A549 (cell line): ENCODE data around the gene ZFHX2. TPM values are rescaled to one million over a fixed set of nuclear protein-coding genes. Genes with fewer than 3 reads are reported as not detected.

Source experiments
- ATAC-seq, 2 experiments: fragments of 200-7000 bp in 1 of 2; fragments of >200 bp in 1 of 2; cut with Nextera tagmentation in 1 of 2; cut with Tn5 transposase in 1 of 2; 3 replicates each; pipeline versions ENCODE4 v1.8.0 to v1.9.1; 2018 to 2020; ENCODE audit warnings: mild to moderate bottlenecking in 1 of 2, moderate library complexity in 1 of 2
- CTCF ChIA-PET: fragments of 300-600 bp; sonication (Branson Sonifier 250); formaldehyde crosslinking; extraction: SDS; loops from one replicate; lab custom pipeline; 2021; ENCODE audit warnings: antibody characterized with exemption, inconsistent platforms; lab: Yijun Ruan, JAX
- POLR2A ChIA-PET: fragments of 350-600 bp; formaldehyde crosslinking; extraction: SDS; loops from one replicate; lab custom pipeline; 2021; ENCODE audit warnings: antibody characterized with exemption, inconsistent platforms; lab: Yijun Ruan, JAX
- DNase-seq, 2 experiments: peaks; one replicate each; pipeline versions ENCODE4 v3.0.0 to v3.0.0-alpha.2; 2011 to 2016; ENCODE audit warnings: low read depth in 1 of 2, low spot score in 1 of 2
- FAIRE-seq: peaks from 2 replicates; lab custom pipeline; 2011; peaks lifted over from hg19 to GRCh38; lab: Jason Lieb, UNC
- H3K27ac ChIP-seq, 2 experiments: fragments of >200 bp; sonication (Bioruptor Twin); formaldehyde crosslinking; 3 replicates each; pipeline ENCODE4 v1.5.1; 2016 to 2017
- H3K4me1 ChIP-seq: fragments of >200 bp; sonication (Bioruptor Twin); formaldehyde crosslinking; 3 replicates; pipeline ENCODE4 v1.6.1; 2016
- H3K4me2 ChIP-seq: fragments of >200 bp; sonication (Bioruptor Twin); formaldehyde crosslinking; 3 replicates; pipeline ENCODE4 v1.6.1; 2016
- H3K4me3 ChIP-seq: fragments of >200 bp; sonication (Bioruptor Twin); formaldehyde crosslinking; 3 replicates; pipeline ENCODE4 v1.5.1; 2016
- H3K9me3 ChIP-seq: fragments of >200 bp; sonication (Bioruptor Twin); formaldehyde crosslinking; 3 replicates; pipeline ENCODE4 v1.6.1; 2016
- CBX2 ChIP-seq: fragments of 200-600 bp; sonication (generic); IDR thresholded peaks from 2 replicates; pipeline ENCODE4 v1.6.1; 2016; ENCODE audit warnings: low read depth, mild to moderate bottlenecking, borderline replicate concordance
- CBX8 ChIP-seq: fragments of 200-600 bp; sonication (generic); IDR thresholded peaks from 2 replicates; pipeline ENCODE4 v1.6.1; 2016
- EHF ChIP-seq: fragments of 250-450 bp; sonication (Bioruptor Pico); IDR thresholded peaks from 2 replicates; pipeline ENCODE4 v1.5.0; 2020; ENCODE audit warnings: mild to moderate bottlenecking
- EP300 ChIP-seq, 2 experiments: fragments of >200 bp; sonication (Bioruptor Twin); formaldehyde crosslinking; IDR thresholded peaks; 2 replicates in 1 of 2; 3 replicates in 1 of 2; pipeline ENCODE4 v1.6.1; 2016 to 2017
- FOXS1 ChIP-seq: fragments of 250-450 bp; sonication (Bioruptor Pico); IDR thresholded peaks from 2 replicates; pipeline ENCODE4 v1.5.0; 2020; ENCODE audit warnings: mild to moderate bottlenecking, moderate library complexity
- GATA3 ChIP-seq: IDR thresholded peaks from 2 replicates; pipeline ENCODE4 v1.6.1; 2012; ENCODE audit warnings: borderline replicate concordance
- HOXA7 ChIP-seq: fragments of 250-450 bp; sonication (Bioruptor Pico); IDR thresholded peaks from 2 replicates; pipeline ENCODE4 v1.5.0; 2020; ENCODE audit warnings: mild to moderate bottlenecking, moderate library complexity
- HOXB5 ChIP-seq: fragments of 250-450 bp; sonication (Bioruptor Pico); IDR thresholded peaks from 2 replicates; pipeline ENCODE4 v1.5.0; 2020; ENCODE audit warnings: mild to moderate bottlenecking, moderate library complexity
- JUN ChIP-seq, 2 experiments: fragments of >200 bp; sonication (Bioruptor Twin); formaldehyde crosslinking; IDR thresholded peaks; 2 replicates in 1 of 2; 3 replicates in 1 of 2; pipeline ENCODE4 v1.6.1; 2016 to 2017
- JUNB ChIP-seq: fragments of >200 bp; sonication (Bioruptor Twin); formaldehyde crosslinking; IDR thresholded peaks from 2 replicates; pipeline ENCODE4 v1.6.1; 2016
- KDM1A ChIP-seq: fragments of 200-600 bp; sonication (generic); IDR thresholded peaks from 2 replicates; pipeline ENCODE4 v1.6.1; 2016; ENCODE audit warnings: low read depth, mild to moderate bottlenecking
- KDM5A ChIP-seq: fragments of 200-600 bp; sonication (generic); IDR thresholded peaks from 2 replicates; pipeline ENCODE4 v1.6.1; 2016; ENCODE audit warnings: antibody characterized with exemption, mild to moderate bottlenecking
- MAZ ChIP-seq: fragments of 150-350 bp; IDR thresholded peaks from 2 replicates; pipeline ENCODE4 v1.6.1; 2014; ENCODE audit warnings: antibody characterized with exemption, low read depth, low read length, borderline replicate concordance
- NFE2L2 ChIP-seq: fragments of 150-350 bp; conservative IDR thresholded peaks from 2 replicates; pipeline ENCODE4 v1.6.1; 2014; ENCODE audit warnings: low read length
- RAD21 ChIP-seq, 2 experiments: fragments of >200 bp in 1 of 2; sonication (Bioruptor Twin) in 1 of 2; formaldehyde crosslinking in 1 of 2; IDR thresholded peaks in 1 of 2; conservative IDR thresholded peaks in 1 of 2; 2 replicates in 1 of 2; 3 replicates in 1 of 2; pipeline ENCODE4 v1.6.1; 2012 to 2018; ENCODE audit warnings: inconsistent platforms in 1 of 2
- RARB ChIP-seq: fragments of 250-450 bp; sonication (Bioruptor Pico); IDR thresholded peaks from 2 replicates; pipeline ENCODE4 v1.8.0; 2021; ENCODE audit warnings: mild to moderate bottlenecking, moderate library complexity
- TFCP2L1 ChIP-seq: fragments of 250-450 bp; sonication (Bioruptor Pico); IDR thresholded peaks from 2 replicates; pipeline ENCODE4 v1.5.0; 2021; ENCODE audit warnings: mild to moderate bottlenecking
- ZNF302 ChIP-seq: fragments of 250-450 bp; sonication (Bioruptor Pico); IDR thresholded peaks from 2 replicates; pipeline ENCODE4 v1.9.0; 2021; ENCODE audit warnings: inconsistent platforms, mild to moderate bottlenecking, moderate library complexity
- WGBS: methylation state at CpG from one replicate; pipeline ENCODE4 v1.1.6; 2017; ENCODE audit errors: missing lambda C conversion rate; 5-methylcytosine and 5-hydroxymethylcytosine counted together
- polyA plus RNA-seq, 4 experiments: library from polyadenylated mRNA; depleted of rRNA in 3 of 4; stranded (reverse); fragments of >200 nt; fragmentation: RNase III in 1 of 4; extraction: RNeasy Plus Mini Kit Qiagen cat#74134 plus additional on column Dnase treatment in 1 of 4; gene quantifications; 2 replicates in 3 of 4; 3 replicates in 1 of 4; pipeline ENCODE4 v1.2.3, GENCODE V29; 2011 to 2017
- TF ChIP-seq, protein P1 (sequence below): fragments of 150-350 bp; IDR thresholded peaks from 2 replicates; pipeline ENCODE4 v1.6.1; 2014; ENCODE audit warnings: low read depth, mild to moderate bottlenecking, low read length
- TF ChIP-seq, protein P2 (sequence below): IDR thresholded peaks from 2 replicates; pipeline ENCODE4 v1.6.1; 2012; ENCODE audit warnings: low read depth, borderline replicate concordance
- TF ChIP-seq, protein P3 (sequence below): IDR thresholded peaks from 2 replicates; pipeline ENCODE4 v1.6.1; 2012
- TF ChIP-seq, protein P4 (sequence below): fragments of 250-450 bp; sonication (Bioruptor Pico); IDR thresholded peaks from 2 replicates; pipeline ENCODE4 v1.5.0; 2021; ENCODE audit warnings: mild to moderate bottlenecking, moderate library complexity, borderline replicate concordance

ZFHX2 gene
- polyA plus RNA-seq, 2 of the 4 experiments (the other 2 are of a cell fraction) = 0.34 to 1.1 TPM

DNA sequence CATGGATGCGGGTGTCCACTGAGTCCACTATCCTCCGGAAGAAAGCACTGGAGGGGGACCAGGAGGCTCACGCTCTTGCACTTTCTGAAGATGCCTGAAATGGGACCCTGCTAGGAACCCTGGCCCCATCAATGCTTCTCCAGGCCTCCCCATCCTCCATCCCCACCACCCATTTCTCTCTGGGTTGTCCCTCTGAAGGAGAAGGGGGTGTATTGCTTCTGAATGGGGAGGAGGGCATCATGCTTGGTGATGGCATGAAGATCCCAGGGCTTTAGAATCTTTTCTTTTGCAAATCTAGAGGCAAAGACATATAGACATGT is 27.7 kb upstream of the ZFHX2 start (continued):
- TF ChIP-seq TFCP2L1 (CRISPR knock-in tag) (no peak), EHF (CRISPR knock-in tag) (no peak), KDM1A (no peak), KDM5A (no peak), RARB (CRISPR knock-in tag) (no peak), CBX2 (no peak)

DNA sequence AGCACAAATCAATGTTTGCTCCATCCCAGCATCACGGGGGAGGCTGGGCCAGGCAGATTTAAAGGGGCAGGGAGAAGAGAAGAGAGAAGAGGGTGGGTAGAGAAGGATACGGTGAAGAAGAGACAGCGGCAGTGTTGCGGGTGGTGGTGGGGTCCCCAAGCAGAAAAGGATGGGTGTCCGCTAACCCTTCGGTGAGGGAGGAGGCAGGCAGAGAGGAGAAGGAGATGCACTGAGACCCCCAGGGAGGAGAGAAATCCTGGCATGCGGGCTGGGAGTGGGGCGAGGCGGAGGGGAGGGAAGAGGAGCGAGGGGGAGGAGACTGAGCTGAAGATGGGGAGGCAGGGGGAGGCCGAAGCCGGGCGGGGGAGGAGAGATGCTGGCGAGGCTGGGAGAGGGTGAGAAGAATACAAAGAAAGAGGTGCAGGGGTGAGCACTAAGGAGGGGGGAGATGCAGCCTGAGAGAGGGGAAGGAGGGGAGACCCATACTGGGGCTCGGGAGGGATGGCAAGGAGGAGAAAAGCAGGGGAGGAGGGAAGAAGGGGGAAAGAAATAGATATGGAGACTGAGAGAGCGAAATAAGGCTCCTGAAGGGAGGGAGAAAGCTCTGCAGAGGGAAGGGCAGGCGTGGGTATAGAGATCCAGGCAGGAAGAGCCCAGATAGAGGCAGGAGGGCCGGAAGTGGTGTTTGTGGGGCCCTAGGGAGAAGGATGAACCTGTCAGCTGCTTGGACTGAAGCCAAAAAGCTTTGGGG is 27.2 kb upstream of the ZFHX2 start, which contains the start of gene JPH4:
JPH4 (minus strand) TSS at position 231 of the 751 bp plus-strand sequence. CDS start 1,337 bp downstream, outside the sequence.
- Histone ChIP-seq H3K4me3 (no peak within 1 kb of the TSS), H3K4me1 (no peaks in the 10 kb centered on the region), H3K9me3 (no peaks in the 10 kb centered on the region), H3K4me2 (peak within 1 kb of the TSS; percentile 29; the same call in 1 of the 3 replicates), H3K27ac (no peak within 1 kb of the TSS; a peak in 1 of 6 replicates)
- POLR2A ChIA-PET = no interaction called here
- FAIRE-seq = no peak
- CTCF ChIA-PET = interaction anchor here (0.9 to 1.8 kb wide), 4 partner anchors 9 to 20 kb away, joined by 3 to 4 read pairs (median 4); no protein-coding TSS in a partner anchor
- 48% methylated on average over 14 of the region's 18 CpGs for WGBS
- ATAC-seq = peak in 1 of 2 experiments; percentile 39; a peak in 3 of 6 replicates
- DNase-seq = no peak
- TF ChIP-seq, protein P1, sequence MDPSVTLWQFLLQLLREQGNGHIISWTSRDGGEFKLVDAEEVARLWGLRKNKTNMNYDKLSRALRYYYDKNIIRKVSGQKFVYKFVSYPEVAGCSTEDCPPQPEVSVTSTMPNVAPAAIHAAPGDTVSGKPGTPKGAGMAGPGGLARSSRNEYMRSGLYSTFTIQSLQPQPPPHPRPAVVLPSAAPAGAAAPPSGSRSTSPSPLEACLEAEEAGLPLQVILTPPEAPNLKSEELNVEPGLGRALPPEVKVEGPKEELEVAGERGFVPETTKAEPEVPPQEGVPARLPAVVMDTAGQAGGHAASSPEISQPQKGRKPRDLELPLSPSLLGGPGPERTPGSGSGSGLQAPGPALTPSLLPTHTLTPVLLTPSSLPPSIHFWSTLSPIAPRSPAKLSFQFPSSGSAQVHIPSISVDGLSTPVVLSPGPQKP = no peak
- TF ChIP-seq, protein P2, sequence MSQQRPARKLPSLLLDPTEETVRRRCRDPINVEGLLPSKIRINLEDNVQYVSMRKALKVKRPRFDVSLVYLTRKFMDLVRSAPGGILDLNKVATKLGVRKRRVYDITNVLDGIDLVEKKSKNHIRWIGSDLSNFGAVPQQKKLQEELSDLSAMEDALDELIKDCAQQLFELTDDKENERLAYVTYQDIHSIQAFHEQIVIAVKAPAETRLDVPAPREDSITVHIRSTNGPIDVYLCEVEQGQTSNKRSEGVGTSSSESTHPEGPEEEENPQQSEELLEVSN = no peak
- TF ChIP-seq JUN (IDR thresholded peaks at IDR 0.05) (no peak), KDM5A (no peak), RAD21 (conservative IDR thresholded peaks at IDR 0.05 in 1 of 2, IDR thresholded peaks at IDR 0.05 in 1 of 2) (no peak), FOXS1 (CRISPR knock-in tag) (no peak), MAZ (no peak), JUNB (no peak), NFE2L2 (no peak), HOXB5 (CRISPR knock-in tag) (no peak), EP300 (IDR thresholded peaks at IDR 0.05) (no peak), GATA3 (no peak), HOXA7 (no peak), ZNF302 (CRISPR knock-in tag) (no peak), CBX8 (no peak)
- TF ChIP-seq, protein P3, sequence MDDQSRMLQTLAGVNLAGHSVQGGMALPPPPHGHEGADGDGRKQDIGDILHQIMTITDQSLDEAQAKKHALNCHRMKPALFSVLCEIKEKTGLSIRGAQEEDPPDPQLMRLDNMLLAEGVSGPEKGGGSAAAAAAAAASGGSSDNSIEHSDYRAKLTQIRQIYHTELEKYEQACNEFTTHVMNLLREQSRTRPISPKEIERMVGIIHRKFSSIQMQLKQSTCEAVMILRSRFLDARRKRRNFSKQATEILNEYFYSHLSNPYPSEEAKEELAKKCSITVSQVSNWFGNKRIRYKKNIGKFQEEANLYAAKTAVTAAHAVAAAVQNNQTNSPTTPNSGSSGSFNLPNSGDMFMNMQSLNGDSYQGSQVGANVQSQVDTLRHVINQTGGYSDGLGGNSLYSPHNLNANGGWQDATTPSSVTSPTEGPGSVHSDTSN = no peak
- TF ChIP-seq, protein P4, sequence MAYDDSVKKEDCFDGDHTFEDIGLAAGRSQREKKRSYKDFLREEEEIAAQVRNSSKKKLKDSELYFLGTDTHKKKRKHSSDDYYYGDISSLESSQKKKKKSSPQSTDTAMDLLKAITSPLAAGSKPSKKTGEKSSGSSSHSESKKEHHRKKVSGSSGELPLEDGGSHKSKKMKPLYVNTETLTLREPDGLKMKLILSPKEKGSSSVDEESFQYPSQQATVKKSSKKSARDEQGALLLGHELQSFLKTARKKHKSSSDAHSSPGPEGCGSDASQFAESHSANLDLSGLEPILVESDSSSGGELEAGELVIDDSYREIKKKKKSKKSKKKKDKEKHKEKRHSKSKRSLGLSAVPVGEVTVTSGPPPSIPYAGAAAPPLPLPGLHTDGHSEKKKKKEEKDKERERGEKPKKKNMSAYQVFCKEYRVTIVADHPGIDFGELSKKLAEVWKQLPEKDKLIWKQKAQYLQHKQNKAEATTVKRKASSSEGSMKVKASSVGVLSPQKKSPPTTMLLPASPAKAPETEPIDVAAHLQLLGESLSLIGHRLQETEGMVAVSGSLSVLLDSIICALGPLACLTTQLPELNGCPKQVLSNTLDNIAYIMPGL (CRISPR knock-in tag) = no peak
